Tibial nerve (tissue), 4 donors: ENCODE results near the gene ROR1. TPM values are rescaled to one million over a fixed set of nuclear protein-coding genes. Genes with fewer than 3 reads are reported as not detected.
"Not testable (repeated sequence)": the region's sequence is repeated elsewhere in the genome, so short reads cannot be mapped to it uniquely, and the experiment has no call there.

Experiments
- DNase-seq, 2 donors: peaks; one replicate each; pipeline ENCODE4 v3.0.0-alpha.2; 2019; ENCODE audit warnings: low spot score in 2 of 2
- H3K27ac ChIP-seq, 4 donors: fragments of 200-600 bp; sonication (generic) in 3 of 4; one replicate each; pipeline ENCODE4 v1.5.1; 2017 to 2019; ENCODE audit warnings: mild to moderate bottlenecking in 1 of 4
- H3K27me3 ChIP-seq, 2 donors: fragments of 200-600 bp; sonication (generic) in 1 of 2; one replicate each; pipeline versions ENCODE4 v1.5.1 to v1.6.0; 2017 to 2019
- H3K36me3 ChIP-seq, 3 donors: fragments of 200-600 bp; sonication (generic); one replicate each; pipeline ENCODE4 v1.5.1; 2018 to 2019
- H3K4me1 ChIP-seq, 4 donors: fragments of 200-600 bp; sonication (generic) in 3 of 4; one replicate each; pipeline ENCODE4 v1.5.1; 2017 to 2019
- H3K4me3 ChIP-seq, 4 donors: fragments of 200-600 bp; sonication (generic) in 3 of 4; one replicate each; pipeline ENCODE4 v1.5.1; 2017 to 2019; ENCODE audit warnings: mild to moderate bottlenecking in 1 of 4, moderate library complexity in 1 of 4
- H3K9me3 ChIP-seq, 4 donors: fragments of 200-600 bp; sonication (generic) in 3 of 4; one replicate each; pipeline ENCODE4 v1.5.1; 2017 to 2019
- EP300 ChIP-seq, 2 donors: sonication (generic); formaldehyde crosslinking; IDR thresholded peaks; one replicate each; pipeline ENCODE4 v1.6.1; 2017; ENCODE audit warnings: antibody characterized with exemption in 2 of 2, mild to moderate bottlenecking in 1 of 2
- POLR2A ChIP-seq, 2 donors: fragments of 450-650 bp; IDR thresholded peaks; one replicate each; pipeline ENCODE4 v1.6.1; 2017; ENCODE audit warnings: antibody characterized with exemption in 2 of 2, mild to moderate bottlenecking in 2 of 2, moderate library complexity in 2 of 2
- WGBS, 2 donors: methylation state at CpG; one replicate each; pipeline ENCODE4 v1.1.5; 2018; 5-methylcytosine and 5-hydroxymethylcytosine counted together
- total RNA-seq, 4 donors: library from RNA; depleted of rRNA; stranded (reverse); fragments of >200 nt; gene quantifications; one replicate each; pipeline ENCODE4 v1.1.0, GENCODE V29; 2016
- TF ChIP-seq, protein P1 (sequence below), 5 experiments: fragments of 200-600 bp in 3 of 5; fragments of 450-650 bp in 2 of 5; sonication (generic) in 3 of 5; IDR thresholded peaks; one replicate each; pipeline ENCODE4 v1.5.1; 2016 to 2019; ENCODE audit warnings: antibody characterized with exemption in 5 of 5, mild to moderate bottlenecking in 3 of 5, moderate library complexity in 2 of 5

The ROR1 gene
- total RNA-seq, 4 donors from 2014 or later, result 10.5 to 47.7 (median 43.7) TPM

- Histone ChIP-seq H3K27me3 (no peaks in the 10 kb centered on the region), H3K27ac (no peak overlapping the region), H3K9me3 (no peaks in the 10 kb centered on the region), H3K4me1 (peaks cover 0 to 17% (median 4%) of the 10 kb centered on the region in 4 donors), H3K36me3 (no peaks in the 10 kb centered on the region), H3K4me3 (no peak overlapping the region)
- no peak for DNase-seq
- 62 to 76% methylated on average over 4 of the region's 4 CpGs for WGBS, 2 donors
- TF ChIP-seq EP300 (IDR thresholded peaks at IDR 0.05) (no peak), POLR2A (IDR thresholded peaks at IDR 0.05) (no peak)
- TF ChIP-seq, protein P1, sequence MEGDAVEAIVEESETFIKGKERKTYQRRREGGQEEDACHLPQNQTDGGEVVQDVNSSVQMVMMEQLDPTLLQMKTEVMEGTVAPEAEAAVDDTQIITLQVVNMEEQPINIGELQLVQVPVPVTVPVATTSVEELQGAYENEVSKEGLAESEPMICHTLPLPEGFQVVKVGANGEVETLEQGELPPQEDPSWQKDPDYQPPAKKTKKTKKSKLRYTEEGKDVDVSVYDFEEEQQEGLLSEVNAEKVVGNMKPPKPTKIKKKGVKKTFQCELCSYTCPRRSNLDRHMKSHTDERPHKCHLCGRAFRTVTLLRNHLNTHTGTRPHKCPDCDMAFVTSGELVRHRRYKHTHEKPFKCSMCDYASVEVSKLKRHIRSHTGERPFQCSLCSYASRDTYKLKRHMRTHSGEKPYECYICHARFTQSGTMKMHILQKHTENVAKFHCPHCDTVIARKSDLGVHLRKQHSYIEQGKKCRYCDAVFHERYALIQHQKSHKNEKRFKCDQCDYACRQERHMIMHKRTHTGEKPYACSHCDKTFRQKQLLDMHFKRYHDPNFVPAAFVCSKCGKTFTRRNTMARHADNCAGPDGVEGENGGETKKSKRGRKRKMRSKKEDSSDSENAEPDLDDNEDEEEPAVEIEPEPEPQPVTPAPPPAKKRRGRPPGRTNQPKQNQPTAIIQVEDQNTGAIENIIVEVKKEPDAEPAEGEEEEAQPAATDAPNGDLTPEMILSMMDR (IDR thresholded peaks at IDR 0.05), result no peak
These were observed 324.0 kb downstream of the ROR1 start for GRCh38 chr1:64097859-64098258.

- TF ChIP-seq, protein P1 (IDR thresholded peaks at IDR 0.05), result no peak
- TF ChIP-seq POLR2A (IDR thresholded peaks at IDR 0.05) (no peak), EP300 (IDR thresholded peaks at IDR 0.05) (no peak)
- Histone ChIP-seq H3K27ac (no peak overlapping the region), H3K4me3 (no peak overlapping the region), H3K9me3 (no peaks in the 10 kb centered on the region), H3K36me3 (no peaks in the 10 kb centered on the region), H3K4me1 (peaks cover 0 to 14% (median 4%) of the 10 kb centered on the region in 4 donors), H3K27me3 (no peaks in the 10 kb centered on the region)
- DNase-seq, result no peak
- WGBS, 2 donors, result 67 to 73% methylated on average over 1 of the region's 1 CpG
These were observed 324.6 kb downstream of the ROR1 start for GRCh38 chr1:64098436-64098835.

DNA sequence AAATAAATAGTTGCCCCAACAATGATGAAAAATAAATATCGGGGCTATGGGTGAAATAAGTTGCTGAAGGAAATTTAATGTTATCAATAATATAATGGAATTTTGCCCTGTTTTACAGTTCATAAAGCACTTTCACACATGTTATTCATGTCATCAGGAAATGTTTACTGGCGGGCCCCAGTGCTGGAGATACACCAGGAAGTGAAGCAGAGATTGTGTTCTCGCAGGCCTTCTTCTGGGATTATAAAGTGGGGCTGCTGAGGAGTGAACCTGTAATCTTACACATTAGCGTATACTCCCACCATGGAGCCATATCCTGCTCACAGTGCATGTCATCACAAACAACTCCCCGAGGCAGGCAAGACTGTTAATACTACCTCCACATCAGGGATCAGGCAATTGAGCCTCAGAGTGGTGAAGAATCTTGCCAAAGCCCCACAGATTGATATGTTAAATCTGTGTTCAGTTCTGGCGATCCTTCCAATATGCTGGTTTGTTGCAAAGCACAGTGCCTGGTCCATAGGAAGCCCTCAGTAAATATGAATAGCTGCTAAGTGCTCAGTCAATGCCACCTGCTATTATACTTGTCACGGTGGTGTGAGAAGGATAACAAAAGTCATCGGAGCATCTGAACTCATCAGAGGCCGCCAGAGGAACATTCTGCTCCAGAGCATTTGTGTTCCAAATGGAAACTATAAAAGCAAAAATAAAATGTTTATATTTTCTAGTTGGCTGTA is 325.2 kb downstream of the ROR1 start:
- H3K9me3 ChIP-seq, result no peaks in the 10 kb centered on the region
- H3K4me1 ChIP-seq, result peaks cover 0 to 11% (median 1%) of the 10 kb centered on the region in 4 donors
- WGBS, 2 donors, result 77 to 85% methylated on average over 9 of the region's 9 CpGs
- TF ChIP-seq, protein P1 (IDR thresholded peaks at IDR 0.05), result no peak
- no peak for TF ChIP-seq EP300 (IDR thresholded peaks at IDR 0.05)
- no peak for DNase-seq
- no peaks in the 10 kb centered on the region for H3K36me3 ChIP-seq
- H3K27me3 ChIP-seq, result no peaks in the 10 kb centered on the region
- no peak overlapping the region for H3K4me3 ChIP-seq
- no peak overlapping the region for H3K27ac ChIP-seq

GRCh38 chr1:64100791-64101190 is 327.0 kb downstream of the ROR1 start:
- peaks cover 0 to 11% (median 0%) of the 10 kb centered on the region in 4 donors for H3K4me1 ChIP-seq
- no peaks in the 10 kb centered on the region for H3K9me3 ChIP-seq
- peak overlapping the region in 1 of 4 donors; percentile 29 for H3K27ac ChIP-seq
- no peak overlapping the region for H3K4me3 ChIP-seq
- H3K36me3 ChIP-seq, result no peaks in the 10 kb centered on the region
- 46 to 49% methylated on average over 4 of the region's 4 CpGs for WGBS, 2 donors
- TF ChIP-seq, protein P1 (IDR thresholded peaks at IDR 0.05), result no peak
- no peak for TF ChIP-seq EP300 (IDR thresholded peaks at IDR 0.05)
- no peak for TF ChIP-seq POLR2A (IDR thresholded peaks at IDR 0.05)
- H3K27me3 ChIP-seq, result no peaks in the 10 kb centered on the region
- DNase-seq, result no peak

- not testable (repeated sequence) for H3K27me3 ChIP-seq, H3K36me3 ChIP-seq, H3K9me3 ChIP-seq, H3K4me3 ChIP-seq, H3K27ac ChIP-seq, DNase-seq
- H3K4me1 ChIP-seq, result peaks cover 0 to 11% (median 0%) of the 10 kb centered on the region in 4 donors
- WGBS, 2 donors, result 94 to 96% methylated on average over 1 of the region's 1 CpG
These were observed 330.8 kb downstream of the ROR1 start for GRCh38 chr1:64104585-64104984.
